DMS53 treated with DMSO at 0.1 percent for 48 hours (cell line): ENCODE results near the gene TTC7B.

Experiments
- DNase-seq: peaks from one replicate; lab custom pipeline; 2025; ENCODE audit not compliant: unreplicated experiment; lab: John Stamatoyannopoulos, UW

Gene TTC7B

DNA sequence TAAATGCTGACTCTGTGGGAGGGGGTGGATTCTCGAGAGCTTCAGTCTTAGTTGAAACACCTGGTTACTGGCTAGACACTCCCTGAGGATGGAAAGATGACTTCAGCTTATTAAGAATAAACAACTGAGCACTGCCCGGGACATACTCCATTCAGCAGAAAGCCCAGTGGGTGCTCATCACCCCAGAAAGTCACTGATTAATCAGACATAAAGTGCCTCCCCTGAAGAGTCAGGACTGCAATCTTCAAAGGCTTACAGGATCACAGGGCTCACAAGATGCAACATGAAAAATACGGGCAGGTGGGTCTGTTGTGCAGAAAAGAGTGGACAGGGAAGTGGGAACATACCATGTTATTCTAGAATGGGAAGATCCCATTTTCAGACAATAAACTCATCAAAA is 212.4 kb downstream of the TTC7B start:
- DNase-seq, result no peak

DNA sequence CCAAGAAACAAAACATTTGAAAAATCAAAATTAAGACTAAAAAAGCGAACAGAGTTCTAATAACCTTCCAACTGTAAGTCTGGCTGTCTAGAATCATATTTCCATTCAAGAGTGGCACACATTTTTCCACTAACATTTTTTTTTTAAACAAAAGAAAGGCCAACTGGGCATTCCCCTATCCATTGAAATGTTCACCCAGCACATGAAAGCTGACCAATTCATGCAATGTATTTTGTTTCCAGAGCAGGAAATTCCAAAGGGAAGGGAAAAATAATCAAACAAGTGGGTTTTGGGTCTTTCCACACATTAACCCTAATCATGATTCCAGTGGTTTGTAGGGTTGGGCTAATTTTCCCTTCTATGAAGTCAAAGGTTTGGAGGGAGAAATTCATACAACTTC is 212.9 kb downstream of the TTC7B start:
- no peak for DNase-seq

DNA sequence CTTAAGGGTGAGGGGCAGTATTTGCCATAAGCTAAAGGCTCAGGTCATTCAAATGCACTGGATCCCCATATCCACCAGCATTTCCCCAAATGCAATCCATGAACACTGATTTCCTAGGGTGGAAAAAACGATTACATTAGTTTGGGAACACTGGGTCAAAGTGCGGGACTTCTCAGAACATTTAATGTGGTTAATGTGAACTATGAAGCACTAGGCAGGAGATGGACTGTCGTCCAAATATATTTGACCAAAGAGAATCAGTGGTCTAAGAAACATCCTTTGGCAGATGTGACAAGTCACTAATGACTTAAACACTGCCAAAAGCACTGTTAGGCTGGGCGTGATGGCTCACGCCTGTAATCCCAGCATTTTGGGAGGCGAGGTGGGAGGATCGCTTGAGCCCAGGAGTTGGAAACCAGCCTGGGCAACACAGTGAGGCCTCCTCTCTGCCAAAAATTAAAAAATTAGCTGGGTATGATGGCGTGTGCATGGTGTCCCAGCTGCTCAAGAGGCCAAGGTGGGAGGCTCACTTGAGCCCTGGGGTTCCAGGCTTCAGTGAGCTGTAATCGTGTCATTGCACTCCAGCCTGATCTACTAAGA is 214.0 kb downstream of the TTC7B start:
- no peak for DNase-seq

DNA sequence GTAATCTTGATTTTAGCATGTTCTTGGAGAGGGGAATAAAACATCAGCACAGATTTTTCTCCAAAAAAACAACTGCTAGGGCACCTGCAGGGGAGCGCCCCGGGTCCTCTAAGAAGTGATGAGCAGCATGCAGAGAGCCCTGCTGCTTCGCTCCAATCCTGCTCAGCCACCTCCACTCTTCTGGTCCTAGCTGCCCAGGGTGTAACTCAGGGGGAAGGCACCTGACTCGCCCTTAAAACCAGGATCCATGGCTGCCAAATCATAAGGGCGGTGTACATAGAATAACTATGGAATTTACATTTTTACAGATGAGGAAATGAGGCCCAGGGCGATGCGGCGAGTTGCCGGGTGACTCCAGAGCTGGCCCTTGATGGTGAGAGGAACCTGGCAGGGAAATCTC is 214.7 kb downstream of the TTC7B start:
- DNase-seq, result no peak

DNA sequence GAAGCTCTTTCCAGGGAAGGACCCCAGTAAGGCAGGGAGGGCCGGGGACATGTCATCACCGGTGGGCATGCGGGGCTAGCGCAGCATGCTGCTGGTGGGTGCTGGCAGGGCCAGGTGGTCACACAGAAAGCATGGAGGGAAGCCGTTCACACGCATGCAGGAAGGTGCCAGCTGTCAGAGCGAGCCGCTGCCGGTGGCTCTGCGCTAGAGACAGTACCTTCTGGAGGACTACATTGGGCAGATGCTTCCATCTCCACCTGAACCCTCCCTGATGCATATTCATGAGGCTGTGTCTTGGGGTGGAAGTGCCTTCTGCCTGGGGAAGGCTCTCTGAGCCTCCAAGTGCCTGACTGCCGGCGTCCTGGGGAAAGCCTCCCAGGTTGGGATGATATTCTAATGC is 215.6 kb downstream of the TTC7B start:
- DNase-seq, result no peak

DNA sequence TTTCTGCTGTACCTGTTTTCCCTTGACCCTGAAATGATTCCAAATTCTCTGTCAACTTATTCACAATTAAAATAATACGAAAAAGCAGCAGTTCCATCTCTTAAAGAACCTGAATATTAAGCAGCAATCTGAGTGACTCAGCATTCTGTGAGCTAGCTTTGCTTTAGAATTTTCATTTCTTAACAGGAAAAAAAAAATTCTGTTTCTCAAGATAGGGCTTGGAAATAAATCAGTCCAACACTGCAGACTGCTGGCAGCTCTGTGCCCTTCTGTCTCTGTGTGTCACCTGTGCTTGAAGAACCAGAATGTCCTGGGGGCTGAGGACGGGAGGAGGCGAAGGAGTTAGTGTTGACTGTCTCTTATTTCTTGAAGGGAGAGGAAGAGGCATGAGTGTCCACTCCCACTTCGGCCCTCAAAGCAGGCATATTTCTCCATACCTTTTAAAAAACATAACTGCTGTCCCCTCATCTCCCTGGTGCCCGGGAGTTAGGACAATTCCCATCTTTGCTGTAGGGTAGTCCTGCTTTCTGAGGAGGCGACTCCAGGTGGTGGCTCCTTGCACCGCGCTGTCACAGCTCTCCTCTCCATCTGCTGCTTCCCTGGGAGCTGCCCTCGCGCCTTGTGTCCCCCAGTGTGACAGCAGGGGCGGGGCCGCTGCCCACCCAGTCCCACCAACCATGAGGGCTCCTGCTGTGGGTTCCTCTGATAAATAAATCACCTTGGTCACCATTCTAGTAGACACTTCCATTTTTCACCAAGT is 216.3 kb downstream of the TTC7B start:
- no peak for DNase-seq

DNA sequence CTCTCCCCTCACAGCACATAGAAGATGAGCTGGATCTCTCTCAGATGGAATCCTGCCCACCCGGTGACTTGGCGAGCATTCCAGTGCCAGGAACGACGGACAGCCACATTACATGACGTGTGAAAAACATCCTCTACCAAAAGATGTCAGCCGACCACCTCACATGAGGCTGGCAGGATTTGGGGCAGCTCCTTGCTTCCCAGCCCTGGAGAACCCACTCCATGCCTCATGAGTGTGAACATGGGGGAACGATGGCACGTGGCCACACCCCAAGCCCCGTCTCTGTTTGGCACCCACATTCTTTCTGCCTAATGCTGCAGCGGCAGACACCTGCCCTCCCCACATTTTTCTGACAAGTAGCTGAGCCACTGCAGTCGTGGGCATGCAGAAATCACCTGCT is 216.9 kb downstream of the TTC7B start:
- DNase-seq, result no peak

DNA sequence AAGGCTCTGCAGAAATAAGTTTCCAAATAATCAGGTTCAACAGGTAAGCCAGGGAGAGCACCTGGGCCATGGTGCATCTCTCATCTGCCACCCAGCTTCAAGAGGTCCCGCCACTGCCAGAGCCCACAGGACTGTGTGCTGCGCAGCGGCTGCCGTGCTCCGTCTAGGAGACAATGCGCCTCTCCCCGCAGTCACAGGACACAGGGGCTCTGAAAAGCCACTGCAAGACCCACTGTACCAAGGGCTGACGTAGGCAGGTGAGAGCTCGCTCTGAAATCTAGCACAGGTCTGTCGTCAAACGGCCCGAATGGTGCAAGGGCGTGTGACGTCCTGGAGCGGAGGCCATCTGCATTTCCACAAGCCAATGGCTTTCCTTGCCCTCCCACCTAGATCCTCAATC is 218.3 kb downstream of the TTC7B start:
- no peak for DNase-seq

DNA sequence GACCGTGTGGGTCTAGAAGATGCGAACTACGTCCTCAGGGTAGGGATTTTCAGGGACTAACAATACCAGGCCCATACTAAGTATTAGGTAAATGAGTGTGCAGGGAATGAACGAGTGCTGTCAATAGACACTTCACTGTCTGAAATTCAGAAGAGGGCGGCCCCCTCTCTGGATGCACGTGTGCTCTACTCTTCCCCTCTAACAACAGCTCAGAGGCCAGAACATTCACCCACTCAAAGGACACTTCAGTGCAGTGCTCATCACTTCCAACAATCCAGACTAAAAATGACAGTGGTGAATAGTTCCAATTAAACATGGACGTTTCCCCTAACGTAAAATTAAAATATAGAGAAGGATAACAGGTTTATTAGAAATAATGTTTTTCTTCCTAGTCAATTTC is 219.5 kb downstream of the TTC7B start:
- no peak for DNase-seq

DNA sequence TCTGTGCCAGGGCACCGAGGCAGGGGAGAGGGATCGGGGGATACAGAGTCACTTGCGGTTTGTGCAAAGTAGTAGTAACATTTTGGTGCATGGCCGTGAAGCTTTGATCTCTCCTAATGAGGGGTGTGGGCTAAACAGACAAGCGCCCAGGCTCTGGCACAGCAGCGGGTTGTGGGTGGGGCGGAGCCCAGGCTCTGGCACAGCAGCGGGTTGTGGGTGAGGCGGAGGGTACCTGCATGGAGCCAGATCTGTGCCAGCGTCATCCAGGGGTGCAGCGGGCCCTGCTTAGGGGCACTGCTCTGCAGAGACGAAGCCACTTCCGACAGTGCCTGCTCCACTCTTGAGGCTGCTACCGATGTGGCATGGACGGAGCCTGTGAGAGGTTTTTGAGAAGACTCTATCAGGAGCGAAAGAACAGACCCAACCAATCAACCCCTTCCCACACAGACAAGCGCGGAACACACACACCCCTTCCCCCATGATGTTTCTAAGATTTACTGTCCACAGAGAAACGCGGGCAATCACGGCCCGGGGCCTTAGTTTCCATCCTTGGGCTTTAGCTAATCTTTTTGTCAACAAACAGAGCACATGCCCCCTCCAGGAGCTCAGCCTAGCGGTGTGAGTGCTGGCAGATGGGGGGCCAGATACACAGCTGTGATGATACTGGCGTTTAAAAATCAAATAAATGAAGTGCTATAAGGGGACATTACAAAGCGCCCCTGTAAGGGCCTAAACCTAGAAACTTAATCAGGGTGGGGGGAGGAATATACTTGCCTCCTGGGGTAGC is 222.8 kb downstream of the TTC7B start:
- no peak for DNase-seq

DNA sequence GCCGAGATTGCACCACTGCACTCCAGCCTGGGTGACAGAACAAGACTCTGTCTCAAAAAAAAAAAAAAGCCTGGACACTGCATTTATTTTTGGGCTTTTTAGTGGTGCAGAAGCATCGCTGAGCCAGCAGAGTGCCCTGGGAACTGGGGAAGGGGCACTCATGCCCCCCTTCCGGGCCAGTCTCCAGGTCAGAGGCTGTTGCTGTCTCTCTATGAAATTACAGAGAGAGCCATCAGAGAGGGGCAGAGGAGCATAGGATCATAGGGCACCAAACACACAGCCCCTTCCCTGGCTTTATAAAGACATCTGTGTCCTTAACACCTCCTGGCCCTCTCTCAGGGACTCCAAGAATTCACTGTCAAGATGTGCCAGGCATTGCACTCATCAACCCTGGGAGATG is 223.6 kb downstream of the TTC7B start:
- no peak for DNase-seq

DNA sequence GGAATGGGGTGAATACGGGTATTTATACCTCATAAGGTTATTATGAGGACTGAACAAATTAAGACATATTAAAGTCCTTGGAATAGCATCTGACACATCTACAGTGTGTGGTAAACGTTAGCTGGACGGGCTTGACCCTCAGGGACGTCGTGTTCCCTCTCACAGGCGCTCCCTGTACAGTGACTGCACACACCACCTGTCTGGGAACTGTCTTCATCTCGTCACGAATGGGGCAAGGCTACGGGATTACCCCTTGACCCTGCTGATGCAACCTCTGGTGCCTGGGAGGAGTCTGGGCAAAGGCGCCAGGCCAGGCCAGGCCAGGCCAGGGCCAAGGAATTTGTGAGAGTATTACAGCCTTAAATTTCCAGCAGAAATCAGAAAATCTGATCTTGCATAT is 228.3 kb downstream of the TTC7B start:
- no peak for DNase-seq

DNA sequence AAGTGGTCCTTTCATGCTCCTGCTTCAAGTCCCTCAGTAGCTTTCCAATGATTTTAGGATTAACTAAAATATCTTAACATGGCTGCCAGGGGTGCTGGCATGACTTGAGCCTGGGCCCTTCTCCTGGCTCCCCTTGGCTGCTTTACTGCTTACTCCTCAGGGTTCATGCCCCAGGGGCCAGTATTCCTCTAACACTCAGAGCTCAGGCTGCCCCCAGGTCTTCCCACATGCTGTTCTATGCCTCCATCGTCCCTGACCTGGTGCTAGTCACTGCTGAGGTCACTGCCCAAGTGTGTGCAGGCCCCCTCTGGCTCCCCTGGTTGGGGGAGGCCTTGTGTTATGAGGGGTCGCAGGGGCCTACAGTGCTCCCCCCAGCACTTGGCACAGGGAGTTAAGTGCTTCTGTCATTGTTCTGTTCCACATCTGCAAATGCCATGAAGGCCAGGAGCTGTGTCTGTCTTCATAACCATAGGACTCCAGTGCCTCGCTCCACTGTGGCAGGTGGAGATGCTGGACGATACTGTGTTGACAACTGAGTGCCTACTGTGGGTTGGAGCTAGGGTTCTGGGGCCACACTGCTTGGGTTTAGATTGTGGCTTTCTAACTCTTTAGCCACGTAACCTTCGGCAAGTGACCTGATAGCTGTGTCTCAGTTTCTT is 228.8 kb downstream of the TTC7B start:
- no peak for DNase-seq

DNA sequence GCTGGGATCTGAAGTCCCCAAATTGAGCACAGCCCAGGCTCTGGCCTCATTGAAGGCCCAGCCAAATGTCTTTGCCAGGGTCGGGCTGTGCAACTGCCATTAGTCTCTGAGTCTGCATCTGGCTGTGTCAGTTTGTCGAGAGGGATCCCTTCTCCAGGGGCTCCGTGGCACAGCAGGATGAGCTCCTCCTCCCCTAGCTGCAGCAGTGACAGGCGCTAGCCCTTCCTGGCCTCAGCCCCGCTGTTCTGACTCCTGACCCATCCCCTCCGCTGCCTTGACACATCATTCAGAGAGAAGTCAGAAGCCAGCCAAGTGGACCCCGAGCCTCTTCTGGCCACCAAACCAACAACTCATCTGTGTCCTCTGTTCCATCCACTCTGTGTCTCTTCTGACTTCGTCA is 231.1 kb downstream of the TTC7B start:
- no peak for DNase-seq

DNA sequence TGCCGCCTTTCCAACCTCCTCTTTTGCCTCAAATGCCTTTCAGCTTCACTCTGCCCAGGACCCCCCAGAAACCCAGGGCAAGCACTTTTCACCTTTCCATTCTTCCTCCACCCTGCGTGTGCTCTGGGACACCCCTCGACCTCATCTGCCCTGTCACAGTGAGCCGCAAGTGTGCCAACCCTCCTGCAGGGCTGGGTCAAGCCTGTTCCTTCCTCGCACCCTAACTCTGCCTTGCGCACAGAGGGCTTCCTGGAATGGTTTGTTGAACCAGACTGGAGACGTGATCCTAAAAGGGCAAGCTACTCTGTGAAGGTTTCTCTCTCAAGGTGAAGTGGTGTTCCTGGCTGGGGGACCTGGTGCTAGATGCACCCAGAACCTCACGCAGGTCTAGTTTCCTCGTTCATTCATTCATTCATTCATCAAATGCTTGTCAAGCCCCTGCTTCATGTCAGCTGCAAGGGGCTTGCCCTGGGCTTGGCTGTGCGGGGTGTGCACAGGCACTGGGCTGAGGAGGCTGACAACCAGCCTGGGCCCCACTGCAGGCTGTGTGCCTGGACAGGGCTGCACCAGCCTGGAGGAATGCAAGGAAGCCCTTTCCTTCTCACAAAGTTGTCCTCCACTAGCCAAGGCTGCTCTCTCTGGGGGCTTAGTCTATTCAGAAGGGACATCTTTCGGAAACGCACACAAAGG is 232.2 kb downstream of the TTC7B start:
- no peak for DNase-seq

DNA sequence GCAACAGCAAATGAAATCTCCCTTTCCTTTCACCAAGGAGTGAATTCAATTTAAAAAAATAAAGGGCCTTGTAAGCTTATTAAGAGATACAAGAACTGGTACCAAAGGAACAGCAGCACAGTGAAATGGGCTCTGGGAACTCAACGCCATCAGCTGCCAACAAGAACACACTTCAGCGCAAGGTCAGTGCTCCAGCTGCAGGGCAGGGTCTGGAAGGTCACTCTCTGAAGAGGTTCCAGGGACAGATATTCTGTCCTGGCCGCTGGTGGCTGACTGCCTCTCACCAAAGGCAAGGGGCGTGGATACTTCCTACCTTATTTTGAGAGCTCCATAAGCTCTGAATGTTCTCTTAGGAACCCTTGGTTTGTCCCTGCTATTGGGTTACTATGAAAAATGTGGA is 232.8 kb downstream of the TTC7B start:
- DNase-seq, result no peak

DNA sequence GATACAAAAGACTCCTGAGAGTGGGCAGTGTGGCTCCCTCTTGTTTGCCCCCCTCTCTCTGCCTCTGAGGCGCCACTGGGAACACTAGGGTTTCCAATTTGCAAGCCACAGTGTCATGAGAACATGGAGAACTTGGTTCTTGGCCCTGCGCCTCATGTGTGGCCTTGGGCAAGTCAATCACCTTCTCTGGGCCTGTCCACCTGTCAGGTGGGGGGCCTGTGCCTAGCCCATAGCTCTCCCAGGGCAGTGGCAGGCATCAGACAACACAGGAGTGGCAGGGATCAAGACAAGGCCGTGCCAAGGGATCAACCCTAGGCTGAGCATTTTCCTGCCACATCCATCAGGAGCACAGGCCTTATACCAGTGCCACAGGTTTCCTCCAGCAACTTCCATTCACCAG is 234.1 kb downstream of the TTC7B start:
- no peak for DNase-seq

DNA sequence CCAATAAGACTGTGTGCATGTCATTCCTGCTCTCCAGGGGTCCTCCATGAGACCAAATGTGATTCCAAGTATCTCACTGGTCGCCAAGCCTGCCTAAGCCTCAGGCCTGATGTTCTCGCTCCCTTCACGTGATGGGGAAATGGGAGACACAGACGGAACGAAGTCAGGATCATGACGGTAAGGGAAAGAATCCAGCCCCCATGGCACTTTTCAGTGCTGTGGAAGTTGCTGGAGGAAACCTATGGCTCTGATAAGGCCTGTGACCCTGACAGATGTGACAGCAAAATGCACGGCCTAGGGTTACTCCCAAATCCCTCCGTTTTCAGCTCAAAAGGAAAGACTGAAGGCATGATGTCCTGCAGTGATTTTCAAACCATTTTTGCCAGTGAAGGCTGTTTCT is 234.5 kb downstream of the TTC7B start:
- no peak for DNase-seq

DNA sequence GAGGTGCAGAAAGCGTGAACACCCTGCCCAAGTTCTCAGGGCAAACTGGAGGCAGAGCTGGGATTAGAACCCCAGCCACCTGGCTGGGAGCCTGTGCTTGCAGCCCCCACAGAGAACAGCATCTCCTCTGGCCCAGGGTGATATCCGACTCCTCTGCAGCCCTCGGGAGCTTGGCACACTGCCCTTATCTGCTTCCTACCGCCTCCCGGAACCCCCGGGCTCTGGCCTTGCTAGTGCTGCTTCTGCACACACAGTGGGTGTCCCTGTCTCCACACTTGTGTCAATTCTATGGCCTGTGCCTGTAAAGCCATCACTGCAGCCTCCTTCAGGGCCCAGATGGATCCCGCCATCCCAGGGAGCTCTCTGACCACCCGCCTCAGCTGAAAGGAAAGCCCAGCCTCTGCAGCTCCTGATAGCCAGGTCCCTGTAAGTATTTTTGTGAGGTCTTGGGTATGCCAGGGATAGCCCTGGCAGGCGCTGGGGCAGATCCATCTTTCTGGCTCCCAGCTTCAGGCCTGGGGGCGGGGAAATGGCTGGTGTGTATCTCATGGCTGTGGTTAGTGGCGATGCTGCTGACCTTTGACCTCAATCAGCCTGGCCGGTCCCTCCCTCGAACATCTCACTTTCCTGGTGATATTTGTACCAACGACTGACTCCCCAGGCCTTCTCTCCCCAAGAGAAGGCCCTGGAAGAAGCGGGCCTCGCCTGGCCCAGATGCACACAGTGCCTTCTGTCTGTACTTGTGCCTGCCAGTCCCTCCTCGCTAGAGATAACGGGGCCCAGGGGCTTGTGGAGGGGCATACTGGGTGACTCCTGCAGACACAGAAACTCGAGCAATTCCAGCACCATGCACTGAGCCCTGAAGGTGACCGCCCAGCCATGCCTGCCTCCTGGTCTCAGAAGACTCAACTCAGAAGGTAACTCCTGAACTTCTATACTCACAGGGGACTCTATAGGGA is 235.6 kb downstream of the TTC7B start:
- DNase-seq, result no peak

DNA sequence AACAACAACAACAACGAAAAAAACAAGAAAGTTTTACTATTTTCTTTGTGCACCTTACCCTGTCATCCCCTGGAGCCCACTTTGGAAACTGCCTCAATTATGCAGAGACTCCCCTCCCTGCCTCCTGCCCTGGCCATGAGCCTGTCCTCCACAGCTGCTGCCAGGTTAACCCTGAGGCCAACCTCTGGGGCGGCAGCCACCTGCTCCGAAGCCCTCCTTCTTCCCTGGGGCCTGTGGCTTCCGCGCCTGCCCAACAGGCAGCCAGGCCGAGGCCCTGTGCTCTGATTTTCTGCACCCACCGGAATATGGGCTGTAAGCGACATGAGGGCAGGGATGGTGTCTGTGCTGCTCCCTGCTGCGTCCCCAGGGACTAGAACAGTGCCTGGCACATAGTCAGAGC is 236.4 kb downstream of the TTC7B start:
- no peak for DNase-seq
